GM12878 (cell line): Measurements from ENCODE around the gene PRKG1. TPM values are rescaled to one million over a fixed set of nuclear protein-coding genes. Genes with fewer than 3 reads are reported as not detected.

ENCODE experiments used
- ATAC-seq: fragments of 200-7000 bp; cut with Tn5 transposase; 3 replicates; pipeline ENCODE4 v1.9.1; 2020; ENCODE audit warnings: mild to moderate bottlenecking, moderate library complexity
- BruUV-seq: library from RNA; stranded (reverse); fragments of 400-500 nt; replicated peaks from 2 replicates; lab custom pipeline; 2021; lab: Mats Ljungman, UMichigan
- CTCF ChIA-PET: fragments of 300-600 bp; sonication (Branson Sonifier 250); formaldehyde crosslinking; extraction: SDS; loops from one replicate; lab custom pipeline; 2021; ENCODE audit warnings: inconsistent platforms; lab: Yijun Ruan, JAX
- POLR2A ChIA-PET: fragments of 350-600 bp; formaldehyde crosslinking; extraction: SDS; loops from one replicate; lab custom pipeline; 2021; ENCODE audit warnings: inconsistent platforms; lab: Charles Lee
- RAD21 ChIA-PET: fragments of 300-600 bp; sonication (Branson Sonifier 250); formaldehyde crosslinking; loops from one replicate; lab custom pipeline; 2023; ENCODE audit warnings: antibody characterized with exemption; ENCODE audit not compliant: unreplicated experiment; lab: Charles Lee
- SMC1A ChIA-PET: fragments of 300-600 bp; sonication (Branson Sonifier 250); formaldehyde crosslinking; loops from one replicate; lab custom pipeline; 2023; ENCODE audit not compliant: unreplicated experiment, uncharacterized antibody; lab: Charles Lee
- DNase-seq: peaks from one replicate; pipeline ENCODE4 v3.0.0-alpha.2; 2011; ENCODE audit warnings: low read depth, low spot score
- FAIRE-seq: peaks from 3 replicates; lab custom pipeline; 2011; peaks lifted over from hg19 to GRCh38; lab: Jason Lieb, UNC
- H2AFZ ChIP-seq: 2 replicates; pipeline ENCODE4 v1.6.0; 2011; ENCODE audit warnings: low read depth, low read length, control low read depth; ENCODE audit not compliant: control insufficient read depth
- H3K27ac ChIP-seq: 2 replicates; pipeline ENCODE4 v1.5.1; 2011; ENCODE audit warnings: control low read depth; ENCODE audit not compliant: control insufficient read depth, insufficient read depth
- H3K27me3 ChIP-seq, 2 experiments: replicated peaks in 1 of 2; 2 replicates each; pipeline versions ENCODE4 v1.6.0 to v1.6.1; 2011; ENCODE audit warnings: low read length in 1 of 2; ENCODE audit not compliant: control insufficient read depth in 2 of 2, insufficient read depth in 2 of 2
- H3K36me3 ChIP-seq, 2 experiments: 2 replicates each; pipeline ENCODE4 v1.5.1; 2011; ENCODE audit warnings: low read length in 1 of 2; ENCODE audit not compliant: control insufficient read depth in 2 of 2, insufficient read depth in 2 of 2
- H3K4me1 ChIP-seq: 2 replicates; pipeline ENCODE4 v1.6.1; 2011; ENCODE audit warnings: mild to moderate bottlenecking, low read length, moderate library complexity, mixed read lengths; ENCODE audit not compliant: control insufficient read depth, insufficient read depth
- H3K4me2 ChIP-seq: 2 replicates; pipeline ENCODE4 v1.6.0; 2011; ENCODE audit warnings: control low read depth; ENCODE audit not compliant: control insufficient read depth, insufficient read depth
- H3K4me3 ChIP-seq: fragments of 200-600 bp; sonication (generic); 2 replicates; pipeline ENCODE4 v1.5.1; 2016
- H3K79me2 ChIP-seq: 2 replicates; pipeline ENCODE4 v1.6.0; 2011; ENCODE audit warnings: low read length; ENCODE audit not compliant: control insufficient read depth, insufficient read depth
- H3K9ac ChIP-seq: 2 replicates; pipeline ENCODE4 v1.8.0; 2011; ENCODE audit warnings: low read length, control low read depth, mixed read lengths; ENCODE audit not compliant: control insufficient read depth, insufficient read depth
- H3K9me3 ChIP-seq: replicated peaks from 3 replicates; pipeline ENCODE4 v1.5.1; 2011; ENCODE audit warnings: mild to moderate bottlenecking, low read length; ENCODE audit not compliant: control insufficient read depth, insufficient read depth
- H4K20me1 ChIP-seq: 2 replicates; pipeline ENCODE4 v1.6.0; 2011; ENCODE audit not compliant: control insufficient read depth, insufficient read depth
- IKZF2 ChIP-seq, 2 experiments: fragments of 450-650 bp; IDR thresholded peaks; 2 replicates each; pipeline ENCODE4 v1.6.1; 2017; ENCODE audit warnings: mild to moderate bottlenecking in 2 of 2, moderate library complexity in 2 of 2
- RAD21 ChIP-seq: IDR thresholded peaks from 2 replicates; pipeline ENCODE4 v1.6.1; 2011; ENCODE audit warnings: mild to moderate bottlenecking, low read depth, low read length, moderate library complexity; ENCODE audit not compliant: insufficient read depth
- RBBP5 ChIP-seq: fragments of 200-600 bp; sonication (generic); conservative IDR thresholded peaks from 2 replicates; pipeline ENCODE4 v1.6.1; 2016
- SMC3 ChIP-seq: IDR thresholded peaks from 2 replicates; pipeline ENCODE4 v1.6.1; 2011; ENCODE audit warnings: low read length, improper control_type of control experiment, borderline replicate concordance
- ZNF384 ChIP-seq: IDR thresholded peaks from 2 replicates; pipeline ENCODE4 v1.6.1; 2012; ENCODE audit warnings: low read depth, mild to moderate bottlenecking, low read length, improper control_type of control experiment, borderline replicate concordance
- WGBS: methylation state at CpG from one replicate; pipeline ENCODE4 v1.1.6; 2016; ENCODE audit warnings: low lambda C conversion rate; ENCODE audit not compliant: insufficient replicate concordance, insufficient coverage; ENCODE audit errors: missing lambda C conversion rate; 5-methylcytosine and 5-hydroxymethylcytosine counted together
- in situ Hi-C: fragments of 300-500 bp; cut with MboI; formaldehyde crosslinking; loops from 9 replicates; pipeline ENCODE4 v1.14.3; 2018; ENCODE audit warnings: mixed read lengths
- intact Hi-C: fragments of 100-400 bp; cut with micrococcal nuclease; formaldehyde crosslinking; loops from one replicate; pipeline ENCODE4 v1.14.2; 2022; ENCODE audit not compliant: unreplicated experiment
- polyA plus RNA-seq, 11 experiments: library from polyadenylated mRNA; depleted of rRNA in 4 of 11; unstranded in 6 of 11; stranded (reverse) in 5 of 11; fragments of >200 nt; fragmentation: Nextera tagmentation in 4 of 11; fragmentation: Illumina TruSeq in 1 of 11; extraction: Ambion mirVana in 4 of 11; extraction: Trizol in 1 of 11; gene quantifications; 1 replicate in 1 of 11; 2 replicates in 10 of 11; pipeline versions ENCODE4 v1.2.1 to v1.2.3, GENCODE V29; 2011 to 2016; ENCODE audit warnings: inconsistent platforms in 2 of 11, missing spikeins in 2 of 11, low read depth in 1 of 11
- total RNA-seq, 4 experiments: library from RNA; depleted of rRNA in 3 of 4; stranded (reverse); fragments of >200 nt in 3 of 4; fragmentation: Illumina TruSeq in 1 of 4; extraction: Trizol in 1 of 4; gene quantifications; 2 replicates each; pipeline versions ENCODE4 v1.2.1 to v1.2.3, GENCODE V29; 2013 to 2021
- TF ChIP-seq, protein P1 (sequence below): fragments of 450-650 bp; IDR thresholded peaks from 2 replicates; pipeline ENCODE4 v1.6.1; 2018; ENCODE audit warnings: mild to moderate bottlenecking, low read depth, moderate library complexity; ENCODE audit not compliant: partially characterized antibody
- TF ChIP-seq, protein P2 (sequence below): IDR thresholded peaks from 2 replicates; pipeline ENCODE4 v1.6.1; 2011; ENCODE audit warnings: borderline replicate concordance, low read depth, mild to moderate bottlenecking, moderate library complexity, low read length; ENCODE audit not compliant: insufficient read depth, poor library complexity, severe bottlenecking

Gene PRKG1
- total and polyA plus RNA-seq, 10 of the 15 experiments (the other 5 are each of a cell fraction or from before 2014, with no cell fraction given) = 0.04 to 0.05 TPM; not detected in 8

DNA sequence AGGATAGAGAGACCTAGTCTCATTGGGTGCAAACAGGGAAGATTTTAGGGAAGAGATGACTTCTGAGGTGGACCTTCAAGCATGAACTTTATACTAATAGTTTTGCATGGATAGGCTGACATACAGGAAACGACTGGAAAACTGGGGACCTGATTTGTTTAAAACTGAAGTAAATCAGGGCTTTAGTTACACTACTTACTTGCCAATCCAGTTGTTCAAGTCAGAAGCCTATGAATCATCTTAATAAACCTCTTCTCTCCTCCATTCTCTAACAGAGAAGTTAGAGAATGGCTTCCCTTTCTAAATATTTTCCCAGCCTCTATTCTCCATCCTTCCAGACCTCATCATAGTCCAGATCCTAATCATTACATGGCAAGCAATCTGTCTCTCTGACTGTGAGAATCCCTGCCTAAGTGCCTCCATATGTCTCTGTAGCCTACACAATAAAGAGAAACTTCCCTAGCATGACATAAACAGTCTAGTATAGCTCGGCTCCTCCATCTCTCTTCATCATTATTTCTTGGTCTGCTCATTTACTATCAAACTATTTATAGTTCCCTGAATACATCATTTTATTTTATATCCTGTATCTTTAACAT, 55.8 kb downstream of the PRKG1 start:
- 3% methylated on average over 2 of the region's 2 CpGs for WGBS
- no peaks in the 10 kb centered on the region for H3K9me3 ChIP-seq
- no peaks in the 10 kb centered on the region for H4K20me1 ChIP-seq
- no peaks in the 10 kb centered on the region for H3K27me3 ChIP-seq
- in situ Hi-C loops = no loop called here
- H3K4me2 ChIP-seq = no peak overlapping the region
- DNase-seq (no peak), FAIRE-seq (no peak), ATAC-seq (no peak)
- no peaks in the 10 kb centered on the region for H3K36me3 ChIP-seq
- no peaks in the 10 kb centered on the region for H3K4me1 ChIP-seq
- ChIA-PET POLR2A (no interaction called here), CTCF (no interaction called here), RAD21 (no interaction called here), SMC1A (no interaction called here)
- H2AFZ ChIP-seq = no peak overlapping the region
- H3K9ac ChIP-seq = no peak overlapping the region
- no peaks in the 10 kb centered on the region for H3K79me2 ChIP-seq
- intact Hi-C loops = no loop called here
- TF ChIP-seq, protein P1, sequence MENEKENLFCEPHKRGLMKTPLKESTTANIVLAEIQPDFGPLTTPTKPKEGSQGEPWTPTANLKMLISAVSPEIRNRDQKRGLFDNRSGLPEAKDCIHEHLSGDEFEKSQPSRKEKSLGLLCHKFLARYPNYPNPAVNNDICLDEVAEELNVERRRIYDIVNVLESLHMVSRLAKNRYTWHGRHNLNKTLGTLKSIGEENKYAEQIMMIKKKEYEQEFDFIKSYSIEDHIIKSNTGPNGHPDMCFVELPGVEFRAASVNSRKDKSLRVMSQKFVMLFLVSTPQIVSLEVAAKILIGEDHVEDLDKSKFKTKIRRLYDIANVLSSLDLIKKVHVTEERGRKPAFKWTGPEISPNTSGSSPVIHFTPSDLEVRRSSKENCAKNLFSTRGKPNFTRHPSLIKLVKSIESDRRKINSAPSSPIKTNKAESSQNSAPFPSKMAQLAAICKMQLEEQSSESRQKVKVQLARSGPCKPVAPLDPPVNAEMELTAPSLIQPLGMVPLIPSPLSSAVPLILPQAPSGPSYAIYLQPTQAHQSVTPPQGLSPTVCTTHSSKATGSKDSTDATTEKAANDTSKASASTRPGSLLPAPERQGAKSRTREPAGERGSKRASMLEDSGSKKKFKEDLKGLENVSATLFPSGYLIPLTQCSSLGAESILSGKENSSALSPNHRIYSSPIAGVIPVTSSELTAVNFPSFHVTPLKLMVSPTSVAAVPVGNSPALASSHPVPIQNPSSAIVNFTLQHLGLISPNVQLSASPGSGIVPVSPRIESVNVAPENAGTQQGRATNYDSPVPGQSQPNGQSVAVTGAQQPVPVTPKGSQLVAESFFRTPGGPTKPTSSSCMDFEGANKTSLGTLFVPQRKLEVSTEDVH = no peak
- TF ChIP-seq ZNF384 (no peak), RBBP5 (no peak), SMC3 (no peak), RAD21 (no peak), IKZF2 (IDR thresholded peaks at IDR 0.05) (no peak)
- TF ChIP-seq, protein P2, sequence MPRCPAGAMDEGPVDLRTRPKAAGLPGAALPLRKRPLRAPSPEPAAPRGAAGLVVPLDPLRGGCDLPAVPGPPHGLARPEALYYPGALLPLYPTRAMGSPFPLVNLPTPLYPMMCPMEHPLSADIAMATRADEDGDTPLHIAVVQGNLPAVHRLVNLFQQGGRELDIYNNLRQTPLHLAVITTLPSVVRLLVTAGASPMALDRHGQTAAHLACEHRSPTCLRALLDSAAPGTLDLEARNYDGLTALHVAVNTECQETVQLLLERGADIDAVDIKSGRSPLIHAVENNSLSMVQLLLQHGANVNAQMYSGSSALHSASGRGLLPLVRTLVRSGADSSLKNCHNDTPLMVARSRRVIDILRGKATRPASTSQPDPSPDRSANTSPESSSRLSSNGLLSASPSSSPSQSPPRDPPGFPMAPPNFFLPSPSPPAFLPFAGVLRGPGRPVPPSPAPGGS = no peak
- no peak overlapping the region for H3K27ac ChIP-seq
- no peak overlapping the region for H3K4me3 ChIP-seq
- no TSS peak for BruUV-seq
